Measurements from ENCODE around the gene USP33. TPM values are rescaled to one million over a fixed set of nuclear protein-coding genes. Genes with fewer than 3 reads are reported as not detected.
A peak's percentile ranks its signal among the peaks of the same experiment; 100 is the strongest.
"Not testable (repeated sequence)": the region's sequence is repeated elsewhere in the genome, so short reads cannot be mapped to it uniquely, and the experiment has no call there.

USP33 gene
- total RNA-seq, 1 donor from 2014 or later: 24.7 TPM

GRCh38 chr1:77739235-77739634 lies 20.4 kb downstream of the USP33 start:
- no peak for ATAC-seq

GRCh38 chr1:77732090-77732489 lies 27.6 kb downstream of the USP33 start:
- ATAC-seq: no peak

GRCh38 chr1:77725706-77726105 lies 33.9 kb downstream of the USP33 start:
- ATAC-seq: no peak

- no peak for ATAC-seq
These were observed 41.5 kb downstream of the USP33 start for GRCh38 chr1:77718181-77718580.

GRCh38 chr1:77716065-77716464 lies 43.6 kb downstream of the USP33 start:
- ATAC-seq: no peak

- no peak for ATAC-seq
These were observed 49.9 kb downstream of the USP33 start for GRCh38 chr1:77709727-77710126.

GRCh38 chr1:77706321-77706720 lies 53.3 kb downstream of the USP33 start:
- no peak for ATAC-seq

- ATAC-seq: no peak
These were observed 54.9 kb downstream of the USP33 start for GRCh38 chr1:77704736-77705135.

- not testable (repeated sequence) for ATAC-seq
These were observed 60.0 kb downstream of the USP33 start for GRCh38 chr1:77699673-77700072.

GRCh38 chr1:77697441-77697840 lies 62.2 kb downstream of the USP33 start:
- ATAC-seq: no peak

- ATAC-seq: no peak
These were observed 70.7 kb downstream of the USP33 start for GRCh38 chr1:77688939-77689338.

GRCh38 chr1:77687519-77687906 lies 72.1 kb downstream of the USP33 start:
- no peak for ATAC-seq

- no peak for ATAC-seq
These were observed 72.7 kb downstream of the USP33 start for GRCh38 chr1:77686796-77687518.

GRCh38 chr1:77683160-77684148 lies 76.2 kb downstream of the USP33 start:
- peak; percentile 92 for ATAC-seq

- ATAC-seq: peak; percentile 89
These were observed 77.0 kb downstream of the USP33 start, which contains the start of gene ZZZ3 for GRCh38 chr1:77682460-77683159. Gene ZZZ3, minus strand, starts transcription at chr1:77682658. Its CDS starts 49,304 bp downstream, at chr1:77633354.

GRCh38 chr1:77680173-77680572 lies 79.5 kb downstream of the USP33 start:
- no peak for ATAC-seq

GRCh38 chr1:77678660-77679610 lies 80.7 kb downstream of the USP33 start:
- no peak for ATAC-seq

GRCh38 chr1:77674807-77675206 lies 84.8 kb downstream of the USP33 start:
- ATAC-seq: not testable (repeated sequence)

- ATAC-seq: no peak
These were observed 85.8 kb downstream of the USP33 start for GRCh38 chr1:77673716-77674355.

- no peak for ATAC-seq
These were observed 86.6 kb downstream of the USP33 start for GRCh38 chr1:77673030-77673429.

- no peak for ATAC-seq
These were observed 87.3 kb downstream of the USP33 start for GRCh38 chr1:77672374-77672773.
